Caco-2 (cell line): ENCODE data around the gene MX2. TPM values are rescaled to one million over a fixed set of nuclear protein-coding genes. Genes with fewer than 3 reads are reported as not detected.

Experiments used
- BruUV-seq: library from RNA; stranded (reverse); fragments of 400-500 nt; replicated peaks from 2 replicates; lab custom pipeline; 2021; lab: Mats Ljungman, UMichigan
- CTCF ChIA-PET: fragments of 300-600 bp; sonication (Branson Sonifier 250); formaldehyde crosslinking; loops from one replicate; lab custom pipeline; 2022; ENCODE audit warnings: antibody characterized with exemption; lab: Charles Lee
- POLR2A ChIA-PET: fragments of 300-600 bp; sonication (Branson Sonifier 250); formaldehyde crosslinking; loops from one replicate; lab custom pipeline; 2022; ENCODE audit warnings: antibody characterized with exemption; lab: Charles Lee
- DNase-seq, 2 experiments: peaks; one replicate each; pipeline versions ENCODE4 v3.0.0 to v3.0.0-alpha.2; 2020 to 2022
- H3K27me3 ChIP-seq: replicated peaks from 2 replicates; pipeline ENCODE4 v1.6.0; 2011; ENCODE audit warnings: low read length; ENCODE audit not compliant: control insufficient read depth, insufficient read depth
- H3K36me3 ChIP-seq: 2 replicates; pipeline ENCODE4 v1.5.1; 2011; ENCODE audit warnings: low read length; ENCODE audit not compliant: control insufficient read depth, insufficient read depth
- H3K4me1 ChIP-seq: fragments of 250-450 bp; sonication (Bioruptor Pico); 2 replicates; pipeline ENCODE4 v1.5.1; 2020; ENCODE audit warnings: mild to moderate bottlenecking
- H3K4me3 ChIP-seq: 2 replicates; pipeline ENCODE4 v1.5.1; 2011; ENCODE audit warnings: low read depth, mild to moderate bottlenecking, control low read depth, low read length
- H3K9me3 ChIP-seq: fragments of 250-450 bp; sonication (Bioruptor Pico); 2 replicates; pipeline ENCODE4 v1.5.1; 2020; ENCODE audit warnings: mild to moderate bottlenecking, moderate library complexity
- H3K27ac Mint-ChIP-seq: one replicate; pipeline ENCODE4 v1.8.0; 2022; ENCODE audit warnings: mixed read lengths; ENCODE audit not compliant: unreplicated experiment
- H3K27me3 Mint-ChIP-seq: one replicate; pipeline ENCODE4 v1.8.0; 2022; ENCODE audit warnings: mixed read lengths; ENCODE audit not compliant: insufficient read depth, unreplicated experiment
- H3K36me3 Mint-ChIP-seq: one replicate; pipeline ENCODE4 v1.8.0; 2022; ENCODE audit warnings: mild to moderate bottlenecking, mixed read lengths; ENCODE audit not compliant: insufficient read depth, unreplicated experiment
- H3K4me1 Mint-ChIP-seq: one replicate; pipeline ENCODE4 v1.8.0; 2022; ENCODE audit warnings: low read depth, mixed read lengths; ENCODE audit not compliant: unreplicated experiment
- H3K4me3 Mint-ChIP-seq: one replicate; pipeline ENCODE4 v1.8.0; 2022; ENCODE audit warnings: mild to moderate bottlenecking, moderate library complexity, mixed read lengths; ENCODE audit not compliant: unreplicated experiment
- H3K9me3 Mint-ChIP-seq: one replicate; pipeline ENCODE4 v1.8.0; 2022; ENCODE audit warnings: mixed read lengths; ENCODE audit not compliant: unreplicated experiment
- intact Hi-C: fragments of 100-400 bp; cut with micrococcal nuclease; formaldehyde crosslinking; loops from one replicate; pipeline ENCODE4 v1.10.0; 2022; ENCODE audit not compliant: unreplicated experiment
- total RNA-seq: library from RNA; stranded (reverse); gene quantifications from 2 replicates; pipeline ENCODE4 v1.2.3, GENCODE V29; 2022
- TF ChIP-seq, protein P1 (sequence below), 2 experiments: fragments of 200-600 bp in 1 of 2; IDR thresholded peaks; 1 replicate in 1 of 2; 2 replicates in 1 of 2; pipeline versions ENCODE4 v1.5.1 to v1.8.0; 2011 to 2022; ENCODE audit warnings: antibody characterized with exemption in 1 of 2, control low read depth in 1 of 2, inconsistent platforms in 1 of 2, low read depth in 1 of 2, low read length in 1 of 2, mild to moderate bottlenecking in 1 of 2, moderate library complexity in 1 of 2; ENCODE audit not compliant: insufficient read depth in 1 of 2, severe bottlenecking in 1 of 2, unreplicated experiment in 1 of 2

The MX2 gene
- total RNA-seq, 1 experiment from 2014 or later, result 0.84 TPM

DNA sequence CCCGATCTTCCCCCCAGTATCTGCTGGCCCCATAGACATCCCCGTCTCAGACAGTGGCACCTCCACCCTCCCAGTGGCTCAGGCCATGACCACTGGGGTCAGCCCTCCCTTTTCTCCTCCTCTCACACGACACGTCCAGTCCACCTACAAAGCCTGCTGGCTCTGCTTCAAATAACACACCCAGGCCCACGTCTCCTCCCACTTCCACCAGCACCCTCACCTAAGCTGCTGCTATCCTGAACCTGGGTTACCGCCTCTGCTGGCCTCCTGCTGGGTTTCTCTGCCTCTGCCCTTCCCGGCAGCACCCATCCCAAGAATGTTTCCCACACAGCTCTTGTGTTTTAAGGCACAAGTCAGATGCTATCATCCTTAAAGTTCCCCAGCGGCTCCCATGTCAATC, 26.0 kb downstream of the MX2 start:
- Histone ChIP-seq H3K9me3 (no peaks in the 10 kb centered on the region), H3K4me1 (no peaks in the 10 kb centered on the region), H3K27me3 (no peaks in the 10 kb centered on the region), H3K36me3 (no peaks in the 10 kb centered on the region), H3K4me3 (no peak overlapping the region)
- intact Hi-C loops, result no loop called here
- TF ChIP-seq, protein P1, sequence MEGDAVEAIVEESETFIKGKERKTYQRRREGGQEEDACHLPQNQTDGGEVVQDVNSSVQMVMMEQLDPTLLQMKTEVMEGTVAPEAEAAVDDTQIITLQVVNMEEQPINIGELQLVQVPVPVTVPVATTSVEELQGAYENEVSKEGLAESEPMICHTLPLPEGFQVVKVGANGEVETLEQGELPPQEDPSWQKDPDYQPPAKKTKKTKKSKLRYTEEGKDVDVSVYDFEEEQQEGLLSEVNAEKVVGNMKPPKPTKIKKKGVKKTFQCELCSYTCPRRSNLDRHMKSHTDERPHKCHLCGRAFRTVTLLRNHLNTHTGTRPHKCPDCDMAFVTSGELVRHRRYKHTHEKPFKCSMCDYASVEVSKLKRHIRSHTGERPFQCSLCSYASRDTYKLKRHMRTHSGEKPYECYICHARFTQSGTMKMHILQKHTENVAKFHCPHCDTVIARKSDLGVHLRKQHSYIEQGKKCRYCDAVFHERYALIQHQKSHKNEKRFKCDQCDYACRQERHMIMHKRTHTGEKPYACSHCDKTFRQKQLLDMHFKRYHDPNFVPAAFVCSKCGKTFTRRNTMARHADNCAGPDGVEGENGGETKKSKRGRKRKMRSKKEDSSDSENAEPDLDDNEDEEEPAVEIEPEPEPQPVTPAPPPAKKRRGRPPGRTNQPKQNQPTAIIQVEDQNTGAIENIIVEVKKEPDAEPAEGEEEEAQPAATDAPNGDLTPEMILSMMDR (IDR thresholded peaks at IDR 0.05; ENCODE audit: insufficient read depth in 1 of 2, low read depth in 1 of 2, low read length in 1 of 2, severe bottlenecking in 1 of 2, unreplicated experiment in 1 of 2), result no peak
- Mint-ChIP-seq H3K36me3 (no peaks in the 10 kb centered on the region), H3K9me3 (no peaks in the 10 kb centered on the region), H3K27ac (no peak overlapping the region), H3K27me3 (no peaks in the 10 kb centered on the region), H3K4me3 (no peak overlapping the region), H3K4me1 (no peaks in the 10 kb centered on the region)
- no TSS peak for BruUV-seq
- ChIA-PET POLR2A (no interaction called here), CTCF (no interaction called here)
- no peak for DNase-seq

DNA sequence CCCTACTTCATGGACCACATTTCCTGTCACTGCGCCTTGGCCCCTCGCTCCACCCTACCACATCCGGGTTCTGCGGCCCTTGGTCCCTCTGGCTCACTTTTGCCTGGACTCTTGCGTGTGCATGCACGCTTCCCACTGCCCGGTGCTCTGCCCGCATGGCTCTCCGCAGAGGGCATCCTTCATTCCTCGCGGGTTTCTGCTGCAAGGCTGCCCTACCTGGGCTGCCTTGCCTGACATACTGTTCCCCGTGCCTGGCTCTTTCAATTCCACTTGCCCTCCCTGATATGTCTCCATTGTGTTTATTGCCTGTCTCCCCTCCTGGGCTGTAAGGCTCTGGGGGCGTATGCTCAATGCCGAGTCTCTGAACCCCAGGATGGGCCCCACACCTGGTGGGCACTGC, 26.4 kb downstream of the MX2 start:
- H3K4me1 Mint-ChIP-seq, result no peaks in the 10 kb centered on the region
- Histone ChIP-seq H3K27me3 (no peaks in the 10 kb centered on the region), H3K4me1 (no peaks in the 10 kb centered on the region), H3K4me3 (no peak overlapping the region), H3K36me3 (no peaks in the 10 kb centered on the region), H3K9me3 (no peaks in the 10 kb centered on the region)
- ChIA-PET POLR2A (no interaction called here), CTCF (no interaction called here)
- H3K27me3 Mint-ChIP-seq, result no peaks in the 10 kb centered on the region
- DNase-seq, result no peak
- intact Hi-C loops, result no loop called here
- no peaks in the 10 kb centered on the region for H3K9me3 Mint-ChIP-seq
- TF ChIP-seq, protein P1 (IDR thresholded peaks at IDR 0.05; ENCODE audit: insufficient read depth in 1 of 2, low read depth in 1 of 2, low read length in 1 of 2, severe bottlenecking in 1 of 2, unreplicated experiment in 1 of 2), result no peak
- H3K27ac Mint-ChIP-seq, result no peak overlapping the region
- no peak overlapping the region for H3K4me3 Mint-ChIP-seq
- H3K36me3 Mint-ChIP-seq, result no peaks in the 10 kb centered on the region
- no TSS peak for BruUV-seq

DNA sequence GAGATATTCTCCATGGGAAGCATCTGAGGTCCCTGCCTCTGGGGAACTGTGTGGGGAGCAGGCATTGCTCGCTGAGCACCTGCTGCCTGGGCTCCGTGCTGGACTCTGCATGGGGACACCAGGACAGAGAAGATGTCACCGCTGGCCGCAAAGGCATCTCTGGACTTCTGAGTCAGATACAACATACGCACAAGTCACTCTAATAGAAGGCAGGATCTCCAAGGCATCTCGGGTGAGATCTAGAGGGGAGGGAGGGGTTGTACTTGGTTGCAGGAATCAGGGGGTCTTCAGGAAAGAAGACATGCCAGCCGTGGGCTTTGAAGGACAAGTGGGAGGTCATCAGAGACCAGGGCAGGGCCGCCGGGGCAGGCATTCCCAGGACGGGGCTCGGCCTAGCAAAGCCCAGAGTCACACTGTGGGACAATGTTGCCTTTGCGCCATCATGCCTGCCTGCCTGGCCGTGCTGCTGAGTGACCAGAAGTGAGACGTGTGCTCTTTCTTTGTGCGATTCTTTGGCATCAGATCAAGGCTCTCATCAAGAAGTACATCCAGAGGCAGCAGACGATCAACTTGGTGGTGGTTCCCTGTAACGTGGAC, 28.3 kb downstream of the MX2 start:
- no peaks in the 10 kb centered on the region for H3K36me3 Mint-ChIP-seq
- BruUV-seq, result no TSS peak
- H3K9me3 ChIP-seq, result no peaks in the 10 kb centered on the region
- no peaks in the 10 kb centered on the region for H3K4me1 Mint-ChIP-seq
- no peaks in the 10 kb centered on the region for H3K9me3 Mint-ChIP-seq
- DNase-seq, result no peak
- H3K4me3 ChIP-seq, result no peak overlapping the region
- no peaks in the 10 kb centered on the region for H3K4me1 ChIP-seq
- intact Hi-C loops, result no loop called here
- no peaks in the 10 kb centered on the region for H3K27me3 Mint-ChIP-seq
- CTCF ChIA-PET, result no interaction called here
- TF ChIP-seq, protein P1 (IDR thresholded peaks at IDR 0.05; ENCODE audit: insufficient read depth in 1 of 2, low read depth in 1 of 2, low read length in 1 of 2, severe bottlenecking in 1 of 2, unreplicated experiment in 1 of 2), result no peak
- no peaks in the 10 kb centered on the region for H3K36me3 ChIP-seq
- no peak overlapping the region for H3K4me3 Mint-ChIP-seq
- POLR2A ChIA-PET, result no interaction called here
- no peaks in the 10 kb centered on the region for H3K27me3 ChIP-seq
- no peak overlapping the region for H3K27ac Mint-ChIP-seq
